Transverse colon (tissue), 4 donors: ENCODE results near the gene NDC80. TPM values are rescaled to one million over a fixed set of nuclear protein-coding genes. Genes with fewer than 3 reads are reported as not detected.

ENCODE experiments used
- DNase-seq: peaks from one replicate; pipeline ENCODE4 v3.0.0-alpha.2; 2019
- H3K27ac ChIP-seq, 4 donors: fragments of 200-600 bp; sonication (generic); 2 replicates each; pipeline ENCODE4 v1.5.1; 2016 to 2018; ENCODE audit warnings: inconsistent platforms in 4 of 4
- H3K27me3 ChIP-seq: fragments of 200-600 bp; sonication (generic); 2 replicates; pipeline ENCODE4 v1.5.1; 2017; ENCODE audit warnings: inconsistent platforms
- H3K36me3 ChIP-seq, 4 donors: fragments of 200-600 bp; sonication (generic); 2 replicates each; pipeline ENCODE4 v1.5.1; 2017 to 2019; ENCODE audit warnings: inconsistent platforms in 4 of 4
- H3K4me1 ChIP-seq, 4 donors: fragments of 200-600 bp; sonication (generic); 2 replicates each; pipeline ENCODE4 v1.5.1; 2017 to 2020; ENCODE audit warnings: inconsistent platforms in 4 of 4
- H3K4me3 ChIP-seq, 4 donors: fragments of 200-600 bp; sonication (generic); 1 replicate in 1 of 4; 2 replicates in 3 of 4; pipeline versions ENCODE4 v1.5.1 to v1.6.1; 2017 to 2019; ENCODE audit warnings: inconsistent platforms in 4 of 4
- H3K9me3 ChIP-seq, 2 donors: fragments of 200-600 bp; sonication (generic); 2 replicates each; pipeline ENCODE4 v1.5.1; 2017 to 2019; ENCODE audit warnings: inconsistent platforms in 2 of 2
- CTCF ChIP-seq, 5 experiments: fragments of 200-600 bp in 3 of 5; fragments of 450-650 bp in 2 of 5; sonication (generic) in 3 of 5; IDR thresholded peaks; 1 replicate in 2 of 5; 2 replicates in 3 of 5; pipeline ENCODE4 v1.5.1; 2016 to 2017; ENCODE audit warnings: antibody characterized with exemption in 5 of 5, inconsistent platforms in 3 of 5, mild to moderate bottlenecking in 2 of 5, moderate library complexity in 1 of 5
- EP300 ChIP-seq: sonication (generic); formaldehyde crosslinking; IDR thresholded peaks from one replicate; pipeline ENCODE4 v1.6.1; 2017; ENCODE audit warnings: antibody characterized with exemption, low read depth
- POLR2A ChIP-seq: fragments of 450-650 bp; IDR thresholded peaks from one replicate; pipeline ENCODE4 v1.6.1; 2016; ENCODE audit warnings: antibody characterized with exemption, mild to moderate bottlenecking, moderate library complexity
- POLR2AphosphoS5 ChIP-seq, 3 donors: sonication (generic); formaldehyde crosslinking; IDR thresholded peaks; one replicate each; pipeline ENCODE4 v1.6.1; 2016; ENCODE audit warnings: antibody characterized with exemption in 3 of 3
- WGBS, 2 donors: methylation state at CpG; one replicate each; pipeline ENCODE4 v1.1.5; 2018; ENCODE audit warnings: low coverage in 1 of 2; 5-methylcytosine and 5-hydroxymethylcytosine counted together
- in situ Hi-C, 4 donors: fragments of 200-750 bp; cut with MboI; loops; one replicate each; pipeline versions ENCODE4 v1.15.0 to v1.15.1; 2017; ENCODE audit warnings: low sequenced_read_pairs in 3 of 4, low pct_ligation_motif_present in 1 of 4, low pct_unique_long_range_greater_than_20kb in 1 of 4
- intact Hi-C: fragments of 100-400 bp; cut with DNase I; formaldehyde crosslinking; loops from one replicate; pipeline ENCODE4 v1.15.1; 2023; ENCODE audit warnings: low total_unique reads
- total RNA-seq, 4 donors: library from RNA; depleted of rRNA; stranded (reverse); fragments of >200 nt; gene quantifications; one replicate each; pipeline ENCODE4 v1.1.0, GENCODE V29; 2016

Gene NDC80
- total RNA-seq, 4 donors from 2014 or later = 0.96 to 1.9 (median 1.6) TPM; not detected in 1

GRCh38 chr18:2554696-2555095 lies 16.7 kb upstream of the NDC80 start:
- 81 to 87% methylated on average over 3 to 4 of the region's 4 CpGs for WGBS, 2 donors
- no peak overlapping the region for H3K27ac ChIP-seq
- H3K4me3 ChIP-seq = no peak overlapping the region
- no peak for DNase-seq
- no peaks in the 10 kb centered on the region for H3K4me1 ChIP-seq
- no peaks in the 10 kb centered on the region for H3K36me3 ChIP-seq
- in situ Hi-C loops = loop anchor here in 1 of 4 donors (25.0 kb wide), 1 partner anchor 1692 kb away; no protein-coding TSS in a partner anchor
- no peaks in the 10 kb centered on the region for H3K27me3 ChIP-seq
- no peak for TF ChIP-seq EP300
- TF ChIP-seq CTCF (IDR thresholded peaks at IDR 0.05) = no peak
- no peak for TF ChIP-seq POLR2A
- TF ChIP-seq POLR2AphosphoS5 (IDR thresholded peaks at IDR 0.05) = no peak
- H3K9me3 ChIP-seq = no peaks in the 10 kb centered on the region
- intact Hi-C loops = no loop called here

DNA sequence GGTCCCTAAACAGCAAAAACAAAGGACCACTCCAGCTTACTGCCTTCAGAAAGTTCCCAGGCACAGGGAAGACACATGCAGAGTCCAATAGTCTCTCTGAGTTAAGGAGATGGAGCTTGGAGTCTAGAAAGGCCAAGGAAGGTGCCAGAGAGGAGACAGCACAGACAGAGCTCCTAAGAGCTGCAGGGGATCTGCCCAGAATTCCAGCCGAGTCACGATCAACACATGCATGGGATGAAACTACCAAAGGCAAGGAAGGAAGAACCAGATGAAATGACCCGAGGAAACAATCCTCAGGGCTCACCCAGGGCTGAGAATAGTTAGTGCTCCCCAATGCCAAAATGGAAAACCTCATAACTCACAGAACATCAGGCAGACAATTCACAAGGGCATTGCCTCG lies 15.5 kb upstream of the NDC80 start:
- TF ChIP-seq CTCF (IDR thresholded peaks at IDR 0.05) = no peak
- no peak for TF ChIP-seq EP300
- TF ChIP-seq POLR2AphosphoS5 (IDR thresholded peaks at IDR 0.05) = no peak
- no peak for TF ChIP-seq POLR2A
- Histone ChIP-seq H3K9me3 (no peaks in the 10 kb centered on the region), H3K36me3 (no peaks in the 10 kb centered on the region), H3K27me3 (no peaks in the 10 kb centered on the region), H3K4me3 (no peak overlapping the region), H3K4me1 (no peaks in the 10 kb centered on the region), H3K27ac (no peak overlapping the region)
- 83 to 90% methylated on average over 3 to 4 of the region's 4 CpGs for WGBS, 2 donors
- no peak for DNase-seq
- intact Hi-C loops (no loop called here), in situ Hi-C loops (loop anchor here in 1 of 4 donors (25.0 kb wide), 1 partner anchor 1694 kb away; no protein-coding TSS in a partner anchor)

DNA sequence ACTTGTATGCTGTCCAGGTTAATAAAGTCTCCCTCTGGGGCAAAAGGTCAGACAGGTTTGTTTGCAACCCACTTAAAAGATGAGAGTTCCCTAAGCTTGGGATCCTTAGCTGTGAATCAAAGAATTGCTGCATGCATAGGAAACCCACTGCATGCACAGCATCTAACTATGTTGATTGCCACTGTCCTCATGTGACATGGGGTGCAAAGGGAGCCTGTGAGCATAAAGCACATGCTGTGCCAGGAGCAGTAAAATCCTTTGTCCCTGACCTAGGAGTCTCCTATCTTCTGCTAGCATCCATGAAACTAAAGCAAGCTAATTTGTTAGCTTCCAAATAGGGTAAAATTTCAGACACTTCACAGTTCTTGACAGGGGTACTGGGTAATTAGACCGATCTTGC lies 13.8 kb upstream of the NDC80 start:
- in situ Hi-C loops = loop anchor here in 1 of 4 donors (25.0 kb wide), 1 partner anchor 1695 kb away; no protein-coding TSS in a partner anchor

GRCh38 chr18:2559249-2559648 lies 12.1 kb upstream of the NDC80 start:
- no peak for DNase-seq
- no peak for TF ChIP-seq EP300
- TF ChIP-seq POLR2AphosphoS5 (IDR thresholded peaks at IDR 0.05) = no peak
- TF ChIP-seq CTCF (IDR thresholded peaks at IDR 0.05) = no peak
- no peak for TF ChIP-seq POLR2A
- WGBS, 2 donors = 98 to 100% methylated on average over 1 of the region's 1 CpG
- Histone ChIP-seq H3K27me3 (no peaks in the 10 kb centered on the region), H3K4me1 (peaks cover 0 to 4% (median 0%) of the 10 kb centered on the region in 4 donors), H3K27ac (no peak overlapping the region), H3K9me3 (no peaks in the 10 kb centered on the region), H3K4me3 (no peak overlapping the region), H3K36me3 (peaks cover 0 to 5% (median 0%) of the 10 kb centered on the region in 4 donors)
- in situ Hi-C loops (loop anchor here in 1 of 4 donors (25.0 kb wide), 1 partner anchor 1697 kb away; no protein-coding TSS in a partner anchor), intact Hi-C loops (no loop called here)

More for the DNA sequence above, 13.8 kb upstream of the NDC80 start:
- TF ChIP-seq EP300 (no peak), POLR2A (no peak), POLR2AphosphoS5 (IDR thresholded peaks at IDR 0.05) (no peak), CTCF (IDR thresholded peaks at IDR 0.05) (no peak)
- H3K9me3 ChIP-seq = no peaks in the 10 kb centered on the region
- WGBS, 2 donors = 50% methylated on average over 1 of the region's 1 CpG; no CpG with 5 or more reads in 1 of the 2 donors
- intact Hi-C loops = no loop called here
- H3K4me3 ChIP-seq = no peak overlapping the region
- no peaks in the 10 kb centered on the region for H3K27me3 ChIP-seq
- peaks cover 0 to 5% (median 0%) of the 10 kb centered on the region in 4 donors for H3K36me3 ChIP-seq
- DNase-seq = no peak
- no peaks in the 10 kb centered on the region for H3K4me1 ChIP-seq
- H3K27ac ChIP-seq = no peak overlapping the region
